ENCODE measurements around the gene GPR25.

The GPR25 gene

DNA sequence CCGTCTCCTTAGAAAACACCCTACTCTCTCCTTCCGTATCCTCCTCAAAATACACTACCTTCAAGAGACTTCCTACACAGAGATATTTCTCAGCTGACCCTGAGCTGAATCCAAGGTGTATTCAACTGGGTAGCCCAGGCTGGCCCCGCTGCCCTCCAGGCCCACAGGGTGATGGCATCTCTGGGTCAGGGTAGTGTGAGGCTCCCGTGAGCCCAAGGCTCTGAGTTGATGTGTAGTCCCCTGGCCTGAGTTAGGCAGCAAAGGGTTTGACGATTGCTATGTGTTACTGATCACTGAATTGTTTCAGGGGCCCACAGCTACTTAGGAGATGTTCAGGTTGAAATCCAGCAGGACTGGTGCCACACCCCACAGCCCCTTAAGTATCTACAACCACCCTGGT, 28.6 kb downstream of the GPR25 start:
- Histone ChIP-seq H3K36me3 (ENCODE audit: insufficient read depth) (no peaks in the 10 kb centered on the region), H3K27ac (no peak overlapping the region), H3K4me2 (no peak overlapping the region), H2AFZ (ENCODE audit: low read depth) (no peak overlapping the region), H3K4me1 (ENCODE audit: low read depth, poor library complexity, severe bottlenecking) (peaks cover 37% of the 10 kb centered on the region), H3K9ac (no peak overlapping the region), H3K4me3 (IDR thresholded peaks at IDR 0.05; ENCODE audit: insufficient read depth, low read depth, low read length) (no peak overlapping the region), H4K20me1 (ENCODE audit: insufficient read depth) (no peaks in the 10 kb centered on the region), H3K79me2 (ENCODE audit: insufficient read depth, low read depth) (no peaks in the 10 kb centered on the region), H3K27me3 (ENCODE audit: insufficient read depth, low read depth) (no peaks in the 10 kb centered on the region)
- TF ChIP-seq, protein P1, sequence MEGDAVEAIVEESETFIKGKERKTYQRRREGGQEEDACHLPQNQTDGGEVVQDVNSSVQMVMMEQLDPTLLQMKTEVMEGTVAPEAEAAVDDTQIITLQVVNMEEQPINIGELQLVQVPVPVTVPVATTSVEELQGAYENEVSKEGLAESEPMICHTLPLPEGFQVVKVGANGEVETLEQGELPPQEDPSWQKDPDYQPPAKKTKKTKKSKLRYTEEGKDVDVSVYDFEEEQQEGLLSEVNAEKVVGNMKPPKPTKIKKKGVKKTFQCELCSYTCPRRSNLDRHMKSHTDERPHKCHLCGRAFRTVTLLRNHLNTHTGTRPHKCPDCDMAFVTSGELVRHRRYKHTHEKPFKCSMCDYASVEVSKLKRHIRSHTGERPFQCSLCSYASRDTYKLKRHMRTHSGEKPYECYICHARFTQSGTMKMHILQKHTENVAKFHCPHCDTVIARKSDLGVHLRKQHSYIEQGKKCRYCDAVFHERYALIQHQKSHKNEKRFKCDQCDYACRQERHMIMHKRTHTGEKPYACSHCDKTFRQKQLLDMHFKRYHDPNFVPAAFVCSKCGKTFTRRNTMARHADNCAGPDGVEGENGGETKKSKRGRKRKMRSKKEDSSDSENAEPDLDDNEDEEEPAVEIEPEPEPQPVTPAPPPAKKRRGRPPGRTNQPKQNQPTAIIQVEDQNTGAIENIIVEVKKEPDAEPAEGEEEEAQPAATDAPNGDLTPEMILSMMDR (conservative IDR thresholded peaks at IDR 0.05; ENCODE audit: low read depth, low read length): no peak

DNA sequence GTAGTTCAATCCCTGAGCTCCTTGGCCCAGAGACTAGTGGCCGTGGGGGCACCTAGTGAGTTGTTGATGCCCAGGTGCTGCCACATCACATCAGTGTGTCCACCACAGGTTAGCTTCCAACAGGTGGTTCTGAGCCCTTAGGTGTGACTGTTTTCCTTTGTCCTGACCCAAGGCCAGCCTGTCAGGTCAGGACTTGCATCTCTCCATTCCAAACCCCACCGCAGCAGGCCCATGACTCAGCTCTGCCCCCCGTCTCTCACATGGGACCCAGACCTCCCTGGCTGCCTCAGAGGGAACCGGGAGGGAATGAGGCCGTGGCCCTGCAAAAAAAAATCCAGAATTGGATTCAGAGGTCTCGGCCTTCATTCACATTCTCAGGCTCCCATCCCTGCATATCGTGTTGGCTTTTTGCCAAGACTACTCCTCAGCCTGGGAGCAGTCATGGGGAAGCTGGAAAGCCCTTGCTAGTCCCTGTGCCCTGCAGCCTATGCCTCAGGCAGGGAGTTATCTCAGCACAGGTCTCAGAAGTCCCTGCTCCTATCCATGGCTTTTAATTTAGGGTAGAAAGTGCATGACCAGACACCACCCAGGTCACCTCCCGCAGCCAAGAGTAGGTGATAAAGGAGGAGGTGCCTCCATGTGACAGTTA, 29.1 kb downstream of the GPR25 start:
- H3K36me3 ChIP-seq (ENCODE audit: insufficient read depth): no peaks in the 10 kb centered on the region
- H3K4me2 ChIP-seq: no peak overlapping the region
- peaks cover 34% of the 10 kb centered on the region for H3K4me1 ChIP-seq (ENCODE audit: low read depth, poor library complexity, severe bottlenecking)

DNA sequence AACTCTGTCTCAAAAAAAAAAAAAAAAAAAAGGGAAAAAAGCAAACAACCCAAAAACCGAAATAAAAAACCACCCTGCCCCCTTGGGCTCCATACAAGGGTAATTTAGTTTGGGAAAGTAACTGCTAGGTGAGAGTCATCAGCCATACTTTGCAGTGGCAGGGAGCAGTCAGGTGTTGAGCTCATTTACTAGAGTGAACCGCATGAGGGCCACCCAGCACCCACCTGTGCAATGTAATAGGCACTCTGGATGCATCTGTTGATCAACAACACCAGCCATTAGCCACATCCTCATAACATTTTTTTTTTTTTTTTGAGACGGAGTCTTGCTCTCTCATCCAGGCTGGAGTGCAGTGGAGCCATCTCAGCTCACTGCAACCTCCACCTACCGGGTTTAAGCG, 31.0 kb downstream of the GPR25 start:
- no peak overlapping the region for H3K27ac ChIP-seq
- H3K79me2 ChIP-seq (ENCODE audit: insufficient read depth, low read depth): no peaks in the 10 kb centered on the region
- H2AFZ ChIP-seq (ENCODE audit: low read depth): no peak overlapping the region
- peaks cover 18% of the 10 kb centered on the region for H3K4me1 ChIP-seq (ENCODE audit: low read depth, poor library complexity, severe bottlenecking)
- TF ChIP-seq, protein P1 (conservative IDR thresholded peaks at IDR 0.05; ENCODE audit: low read depth, low read length): no peak
- no peak overlapping the region for H3K9ac ChIP-seq
- H3K27me3 ChIP-seq (ENCODE audit: insufficient read depth, low read depth): no peaks in the 10 kb centered on the region
- no peaks in the 10 kb centered on the region for H3K36me3 ChIP-seq (ENCODE audit: insufficient read depth)
- H3K4me2 ChIP-seq: no peak overlapping the region
- no peak overlapping the region for H3K4me3 ChIP-seq (IDR thresholded peaks at IDR 0.05; ENCODE audit: insufficient read depth, low read depth, low read length)
- no peaks in the 10 kb centered on the region for H4K20me1 ChIP-seq (ENCODE audit: insufficient read depth)

More for the DNA sequence above, 29.1 kb downstream of the GPR25 start:
- H3K9ac ChIP-seq: no peak overlapping the region
- TF ChIP-seq, protein P1 (conservative IDR thresholded peaks at IDR 0.05; ENCODE audit: low read depth, low read length): no peak
- no peaks in the 10 kb centered on the region for H3K79me2 ChIP-seq (ENCODE audit: insufficient read depth, low read depth)
- H3K4me3 ChIP-seq (IDR thresholded peaks at IDR 0.05; ENCODE audit: insufficient read depth, low read depth, low read length): no peak overlapping the region
- no peaks in the 10 kb centered on the region for H4K20me1 ChIP-seq (ENCODE audit: insufficient read depth)
- H2AFZ ChIP-seq (ENCODE audit: low read depth): no peak overlapping the region
- no peak overlapping the region for H3K27ac ChIP-seq
- no peaks in the 10 kb centered on the region for H3K27me3 ChIP-seq (ENCODE audit: insufficient read depth, low read depth)

DNA sequence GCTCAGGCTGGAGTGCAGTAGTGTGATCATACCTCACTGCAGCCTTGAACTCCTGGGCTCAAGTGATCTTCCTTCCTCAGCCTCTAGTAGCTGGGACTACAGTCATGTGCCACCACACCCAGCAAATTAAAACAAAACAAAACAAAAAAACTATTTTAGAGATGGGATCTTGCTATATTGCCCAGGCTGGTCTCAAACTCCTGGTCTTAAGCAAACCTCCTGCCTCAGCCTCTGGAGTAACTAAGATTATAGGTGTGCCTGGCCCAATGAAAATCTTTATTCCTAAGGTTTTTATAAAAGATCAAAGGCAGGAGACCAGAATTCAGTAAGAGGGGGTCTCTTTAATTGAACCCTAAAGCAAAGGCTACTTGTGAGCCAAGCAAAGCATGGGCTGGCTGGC, 32.0 kb downstream of the GPR25 start:
- Histone ChIP-seq H3K9ac (no peak overlapping the region), H3K4me1 (ENCODE audit: low read depth, poor library complexity, severe bottlenecking) (peaks cover 25% of the 10 kb centered on the region), H3K79me2 (ENCODE audit: insufficient read depth, low read depth) (no peaks in the 10 kb centered on the region), H3K27ac (no peak overlapping the region), H2AFZ (ENCODE audit: low read depth) (no peak overlapping the region), H3K27me3 (ENCODE audit: insufficient read depth, low read depth) (no peaks in the 10 kb centered on the region), H3K4me2 (no peak overlapping the region), H3K4me3 (IDR thresholded peaks at IDR 0.05; ENCODE audit: insufficient read depth, low read depth, low read length) (no peak overlapping the region), H3K36me3 (ENCODE audit: insufficient read depth) (no peaks in the 10 kb centered on the region), H4K20me1 (ENCODE audit: insufficient read depth) (no peaks in the 10 kb centered on the region)
- TF ChIP-seq, protein P1 (conservative IDR thresholded peaks at IDR 0.05; ENCODE audit: low read depth, low read length): no peak
